Kidney capillary endothelial cell (primary cell): ENCODE results near the gene KCP.
A peak's percentile ranks its signal among the peaks of the same experiment; 100 is the strongest.

Source experiments
- DNase-seq: peaks from one replicate; pipeline ENCODE4 v3.0.0-alpha.2; 2018; ENCODE audit warnings: low spot score

The KCP gene

DNA sequence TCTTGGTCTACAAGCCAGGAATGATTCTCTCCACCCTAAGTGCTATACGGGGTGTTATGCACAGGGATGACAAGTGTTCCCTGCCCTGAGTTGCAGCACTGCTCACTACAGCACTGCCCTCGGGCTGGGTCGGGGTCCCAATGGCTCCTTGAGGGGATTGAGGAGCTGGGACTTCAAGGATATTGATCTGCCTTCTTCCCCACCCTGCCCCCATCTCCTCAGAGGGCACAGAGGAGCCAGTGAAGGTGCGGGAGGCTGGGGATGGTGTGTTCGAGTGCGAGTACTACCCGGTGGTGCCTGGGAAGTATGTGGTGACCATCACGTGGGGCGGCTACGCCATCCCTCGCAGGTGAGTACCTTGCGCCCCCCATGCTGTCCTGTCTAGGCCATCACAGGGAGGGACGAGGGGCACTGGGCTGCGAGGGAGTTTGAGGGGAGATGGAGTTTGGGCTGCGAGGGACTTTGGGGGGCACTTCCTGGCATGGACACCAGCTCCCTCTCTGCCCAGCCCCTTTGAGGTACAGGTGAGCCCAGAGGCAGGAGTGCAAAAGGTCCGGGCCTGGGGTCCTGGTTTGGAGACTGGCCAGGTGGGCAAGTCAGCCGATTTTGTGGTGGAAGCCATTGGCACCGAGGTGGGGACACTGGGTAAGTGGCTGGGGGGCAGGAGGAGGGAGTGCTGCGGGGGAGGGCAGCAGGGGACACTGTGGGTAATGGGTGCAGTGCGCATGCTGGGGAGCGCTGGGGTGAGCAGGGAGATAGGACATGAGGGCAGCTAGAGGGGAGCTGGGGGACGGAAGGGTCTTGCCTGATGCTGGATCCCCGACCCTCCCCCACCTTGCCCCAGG lies 70.0 kb downstream of the KCP start:
- DNase-seq = no peak

DNA sequence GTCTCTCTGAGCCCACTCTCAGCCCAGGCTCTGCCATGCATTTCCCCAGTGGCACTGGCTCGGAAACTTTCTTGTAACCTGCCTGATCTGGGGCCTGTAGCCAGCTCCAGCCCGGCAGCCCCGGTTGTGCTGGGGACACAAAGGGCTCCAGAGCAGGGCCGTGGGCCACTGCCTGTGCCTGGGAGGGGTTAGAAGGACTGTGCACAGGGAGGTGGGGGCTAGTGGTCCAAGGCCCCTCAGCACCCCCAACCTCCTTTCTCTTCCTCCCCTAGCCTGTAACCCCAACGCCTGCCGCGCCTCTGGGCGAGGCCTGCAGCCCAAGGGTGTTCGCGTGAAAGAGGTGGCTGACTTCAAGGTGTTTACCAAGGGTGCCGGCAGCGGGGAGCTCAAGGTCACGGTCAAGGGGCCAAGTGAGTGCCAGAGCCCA lies 70.7 kb downstream of the KCP start:
- no peak for DNase-seq

GRCh38 chr7:128838981-128839731 lies 71.4 kb downstream of the KCP start:
- DNase-seq = no peak

GRCh38 chr7:128838109-128838779 lies 72.3 kb downstream of the KCP start:
- no peak for DNase-seq

DNA sequence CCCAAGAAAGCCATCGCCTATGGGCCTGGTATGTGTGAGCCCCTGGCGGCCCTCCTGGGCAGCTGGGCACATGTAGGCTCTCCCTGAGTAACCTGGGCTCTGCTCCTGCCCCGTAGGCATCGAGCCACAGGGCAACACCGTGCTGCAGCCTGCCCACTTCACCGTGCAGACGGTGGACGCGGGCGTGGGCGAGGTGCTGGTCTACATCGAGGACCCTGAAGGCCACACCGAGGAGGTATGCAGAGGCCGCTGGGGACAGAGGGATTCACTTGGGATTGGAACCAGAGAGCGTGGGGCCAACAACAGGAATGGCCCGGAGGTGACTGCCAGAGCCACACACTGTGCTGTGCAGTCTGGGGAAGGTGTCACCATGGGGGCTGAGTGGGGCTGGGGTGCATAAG lies 73.0 kb downstream of the KCP start:
- no peak for DNase-seq

- no peak for DNase-seq
These were observed 73.7 kb downstream of the KCP start for GRCh38 chr7:128836729-128837348.

DNA sequence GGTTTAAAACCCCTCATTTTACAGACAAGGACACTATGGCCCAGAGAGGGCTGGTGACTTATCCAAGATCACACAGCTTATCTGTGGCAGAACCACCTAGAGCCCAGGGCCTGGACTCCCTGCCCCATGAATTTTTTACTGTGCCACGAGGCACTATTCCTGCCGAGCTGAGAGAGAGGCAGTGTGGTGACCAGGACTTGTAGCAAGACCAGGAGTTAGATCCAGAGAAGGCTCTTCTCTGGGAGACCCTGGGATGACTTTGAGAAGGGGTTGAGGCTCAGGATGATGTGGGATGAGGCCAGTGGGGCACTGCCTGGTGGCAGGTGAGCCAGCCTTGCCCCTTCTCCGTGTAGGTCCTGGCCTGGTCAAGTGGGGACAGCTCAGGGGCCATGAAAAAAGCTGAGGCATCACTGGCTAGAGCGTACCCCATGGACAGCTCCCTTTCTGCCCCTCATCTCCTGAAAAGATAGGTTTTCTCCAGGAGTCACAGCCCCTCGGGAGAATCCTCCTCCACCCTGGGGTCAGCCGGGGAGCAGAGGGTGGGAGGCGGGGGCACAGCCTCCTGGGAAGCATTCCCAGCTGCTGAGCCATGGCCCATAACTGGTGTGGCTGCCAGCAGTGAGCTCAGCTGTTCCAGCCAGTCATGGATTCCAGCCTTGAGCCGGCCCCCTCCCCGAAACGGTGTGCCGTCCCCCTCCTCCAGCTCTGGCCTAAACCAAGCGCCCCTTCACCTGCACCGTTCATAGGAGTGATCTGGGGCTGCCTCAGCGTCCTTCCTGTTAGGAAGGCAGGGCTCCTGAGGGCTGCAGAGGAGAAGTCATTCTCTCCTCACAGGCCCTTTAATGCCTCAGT lies 74.5 kb downstream of the KCP start:
- no peak for DNase-seq

GRCh38 chr7:128835231-128835751 lies 75.2 kb downstream of the KCP start:
- no peak for DNase-seq

DNA sequence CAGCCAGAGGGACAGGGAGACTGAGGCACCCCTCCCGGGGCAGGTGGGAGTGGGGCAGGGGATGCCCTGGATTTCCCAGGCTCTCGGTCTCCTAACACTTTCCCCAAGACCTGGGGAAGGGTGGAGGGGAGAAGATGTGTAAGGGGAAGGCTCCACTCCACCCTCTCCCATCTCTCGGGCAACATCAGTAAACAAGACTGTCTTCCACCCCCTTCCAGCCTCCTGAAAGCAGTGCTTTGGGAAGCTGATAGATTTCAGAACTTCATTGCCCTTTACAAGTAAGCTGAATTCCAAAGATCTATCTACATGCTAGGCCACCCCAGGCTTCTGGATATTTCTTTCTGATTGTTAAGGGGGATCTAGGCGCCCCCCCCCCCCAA lies 76.6 kb downstream of the KCP start:
- no peak for DNase-seq

GRCh38 chr7:128833148-128833945 lies 77.2 kb downstream of the KCP start:
- DNase-seq = peak; percentile 81

DNA sequence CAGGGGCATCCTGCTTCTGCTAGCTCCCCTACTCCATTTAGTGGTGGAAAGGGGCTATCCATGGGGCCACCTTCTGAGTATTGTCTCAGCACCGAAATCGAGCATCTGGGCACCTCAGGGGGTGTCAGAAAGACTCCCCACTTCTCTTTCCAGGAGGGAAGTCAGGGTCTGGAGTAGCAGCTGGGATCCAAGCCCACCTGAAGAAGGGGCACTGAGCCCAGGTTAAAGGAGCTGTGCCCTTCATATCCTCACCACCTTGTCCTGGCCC lies 77.7 kb downstream of the KCP start:
- no peak for DNase-seq

DNA sequence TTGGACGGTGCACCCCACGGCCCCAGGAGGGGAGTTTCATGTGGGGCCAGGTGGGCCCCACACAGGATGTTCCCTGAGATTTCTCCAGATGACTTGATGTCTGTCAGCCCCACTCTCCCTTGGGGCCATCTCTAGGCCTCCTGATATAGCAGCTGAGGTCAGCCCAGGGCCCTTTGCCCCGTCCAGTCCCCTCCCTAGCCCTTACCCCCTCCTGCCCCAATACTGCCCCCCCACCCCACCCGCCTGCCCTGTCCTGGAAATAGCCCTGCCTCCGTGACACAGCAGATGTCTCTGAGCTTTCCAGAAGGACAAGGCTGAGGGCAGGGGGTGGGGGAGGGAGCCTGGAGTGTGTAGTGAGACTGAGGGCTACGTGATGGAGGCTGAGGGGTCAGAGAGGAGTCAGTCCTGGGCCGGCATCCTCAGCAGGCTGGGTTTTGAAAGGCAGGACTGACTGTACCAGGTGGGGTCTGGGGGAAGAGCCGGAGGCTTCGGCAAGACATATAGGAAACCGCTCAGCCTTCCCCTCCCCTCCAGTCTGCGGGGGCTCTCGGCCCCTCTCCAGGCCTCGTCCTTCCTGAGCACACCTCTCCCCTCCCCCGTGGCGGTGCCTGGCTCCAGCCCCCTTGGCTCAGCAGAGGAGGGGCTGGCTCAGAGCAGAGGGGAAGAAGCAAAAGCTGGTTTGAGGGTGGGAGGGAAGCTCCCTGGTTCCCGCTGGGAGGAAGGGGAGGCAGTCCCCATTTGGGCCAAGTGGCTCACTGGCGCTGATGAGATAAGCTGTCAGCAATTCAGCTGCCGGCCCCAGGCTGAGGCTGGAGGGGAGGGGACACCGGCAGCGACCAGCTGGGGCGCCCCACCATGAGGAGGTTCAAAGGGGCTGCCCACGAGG lies 78.3 kb downstream of the KCP start:
- DNase-seq = no peak

DNA sequence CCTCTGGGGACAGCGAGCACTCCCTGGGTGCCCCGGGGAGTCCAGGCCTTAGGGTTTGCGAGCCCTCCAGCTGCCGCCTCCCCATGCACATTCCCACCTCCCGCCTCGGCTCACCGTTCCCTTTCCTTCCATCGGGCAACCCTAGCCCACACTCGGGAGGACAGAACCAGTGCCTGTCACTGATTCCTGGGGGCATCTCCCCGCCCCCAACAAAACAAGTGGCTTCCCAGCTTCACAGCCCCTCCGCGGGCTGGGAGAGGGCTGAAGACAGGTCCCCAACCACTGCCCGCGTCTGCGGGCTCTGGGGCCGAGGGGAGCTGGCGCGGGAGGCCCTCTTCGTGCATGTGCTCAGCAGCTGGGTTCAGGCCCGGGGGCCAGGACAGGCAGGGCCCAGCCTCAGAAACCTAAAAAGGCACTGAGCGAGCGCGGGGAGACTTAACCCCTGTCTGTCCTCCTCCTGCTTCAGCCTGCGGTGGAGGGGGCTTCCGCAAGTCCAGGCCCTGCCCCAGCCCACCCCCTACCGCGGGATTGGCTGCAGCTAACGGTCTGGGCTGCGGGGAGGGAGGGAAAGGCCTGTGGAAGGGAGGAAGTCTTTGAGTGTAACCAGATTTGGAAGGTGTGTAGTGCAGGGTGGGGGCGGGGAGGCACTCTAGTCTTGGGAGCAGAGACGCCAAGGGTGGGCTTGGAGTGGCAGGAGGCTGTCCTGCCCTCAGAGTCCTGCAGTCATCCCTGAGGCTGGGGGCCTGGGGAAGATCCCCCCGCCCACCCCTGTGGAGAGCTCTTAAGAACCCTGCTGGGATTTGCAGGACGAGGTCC lies 79.1 kb downstream of the KCP start:
- no peak for DNase-seq

DNA sequence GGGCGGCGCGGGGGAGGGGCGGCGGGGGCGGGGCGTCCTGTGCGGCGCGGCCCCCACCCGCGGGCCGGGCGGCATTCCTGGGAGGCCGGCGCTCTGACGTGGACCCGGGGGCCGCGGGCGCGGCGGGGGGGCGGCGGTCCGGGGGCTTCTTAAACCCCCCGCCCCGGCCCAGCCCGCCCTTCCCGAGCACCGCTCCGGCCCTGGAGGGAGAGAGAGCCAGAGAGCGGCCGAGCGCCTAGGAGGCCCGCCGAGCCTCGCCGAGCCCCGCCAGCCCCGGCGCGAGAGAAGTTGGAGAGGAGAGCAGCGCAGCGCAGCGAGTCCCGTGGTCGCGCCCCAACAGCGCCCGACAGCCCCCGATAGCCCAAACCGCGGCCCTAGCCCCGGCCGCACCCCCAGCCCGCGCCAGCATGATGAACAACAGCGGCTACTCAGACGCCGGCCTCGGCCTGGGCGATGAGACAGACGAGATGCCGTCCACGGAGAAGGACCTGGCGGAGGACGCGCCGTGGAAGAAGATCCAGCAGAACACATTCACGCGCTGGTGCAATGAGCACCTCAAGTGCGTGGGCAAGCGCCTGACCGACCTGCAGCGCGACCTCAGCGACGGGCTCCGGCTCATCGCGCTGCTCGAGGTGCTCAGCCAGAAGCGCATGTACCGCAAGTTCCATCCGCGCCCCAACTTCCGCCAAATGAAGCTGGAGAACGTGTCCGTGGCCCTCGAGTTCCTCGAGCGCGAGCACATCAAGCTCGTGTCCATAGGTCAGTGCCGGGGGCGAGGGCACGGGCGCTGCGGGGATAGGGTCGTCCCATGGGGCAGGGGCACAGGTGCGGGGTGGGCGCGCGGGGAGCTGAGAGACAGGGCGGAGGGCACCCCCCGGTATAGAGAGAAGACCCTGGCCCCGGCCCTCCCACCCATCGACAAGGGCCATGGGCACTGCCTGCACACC lies 80.0 kb downstream of the KCP start, which contains the start of gene FLNC:
FLNC (plus strand) TSS at position 176 of the 947 bp plus-strand sequence; CDS start at position 408, 232 bp downstream.
- no peak for DNase-seq

DNA sequence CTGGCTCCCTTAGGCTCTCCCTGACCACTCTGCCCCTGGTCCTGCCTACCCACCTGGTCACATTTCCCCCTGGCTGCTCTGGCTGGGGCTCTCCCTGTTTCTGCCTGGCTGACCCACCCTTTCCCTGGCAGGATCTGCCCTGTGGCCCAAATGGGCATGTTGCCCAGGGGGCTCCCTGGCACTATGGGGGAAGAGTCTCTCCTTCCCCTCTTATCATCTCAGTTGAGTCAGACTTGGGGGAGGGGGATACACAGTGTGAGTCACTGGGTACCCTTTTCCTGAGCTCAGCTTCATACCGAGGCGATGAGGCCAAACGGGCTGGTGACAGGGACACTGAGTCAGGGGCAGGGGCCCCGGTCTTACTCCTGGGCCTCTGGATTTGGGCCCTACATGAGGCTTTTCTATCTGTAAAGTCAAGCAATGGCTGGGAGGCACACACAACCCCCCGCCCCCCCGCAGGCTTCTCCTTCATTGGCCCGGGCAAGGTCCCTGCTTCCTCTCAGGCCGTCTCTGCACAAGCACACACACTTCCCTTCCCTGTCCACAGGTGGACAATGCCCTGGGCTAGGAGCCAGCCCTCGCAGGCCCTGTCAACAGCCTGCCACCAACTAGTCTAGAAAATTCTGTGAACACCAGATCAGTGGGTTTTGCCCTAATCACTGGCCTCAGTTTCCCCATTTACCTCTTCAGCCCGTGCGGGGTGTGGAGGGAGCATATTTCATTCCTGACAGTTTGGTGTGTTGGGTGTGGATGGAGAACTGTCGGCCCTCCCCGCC lies 80.9 kb downstream of the KCP start:
- DNase-seq = no peak

DNA sequence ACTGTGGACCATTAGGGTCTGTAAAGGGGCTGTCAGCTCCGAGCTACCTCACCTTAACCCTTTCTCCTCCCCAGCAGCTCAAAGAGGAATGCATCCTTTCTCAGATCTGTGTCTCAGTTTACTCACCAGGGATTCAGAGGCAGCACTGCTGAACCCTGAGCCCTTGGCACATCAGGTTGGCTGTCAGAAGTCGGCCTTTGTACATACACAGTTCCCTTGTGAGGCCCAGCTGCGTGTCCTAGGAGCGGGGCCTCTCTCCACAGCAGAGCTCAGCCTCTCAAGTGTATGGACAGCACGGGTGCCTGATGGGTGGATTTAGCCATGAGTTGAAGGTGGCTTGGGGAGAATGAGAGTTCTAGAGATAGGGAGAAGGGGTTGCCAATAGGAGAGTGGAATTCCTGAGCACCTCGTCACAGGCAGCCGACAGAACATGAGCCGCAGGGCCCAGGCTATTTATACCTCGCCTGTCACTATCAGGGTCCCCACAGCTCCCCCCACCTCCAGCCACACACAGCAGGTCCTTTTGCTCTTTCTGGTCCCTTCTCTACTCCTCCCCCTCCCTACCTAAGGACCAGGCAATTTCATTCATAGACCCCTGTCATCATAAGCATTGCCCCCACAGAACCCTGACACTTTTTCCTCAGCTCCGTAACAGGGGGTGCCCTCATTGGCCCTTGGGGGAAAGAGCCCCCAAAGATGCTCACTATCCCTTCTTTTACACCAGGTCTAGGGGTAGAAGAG lies 82.4 kb downstream of the KCP start:
- DNase-seq = no peak
